Testis (tissue), 2 donors: ENCODE measurements around the gene ZNF771.

Experiments
- POLR2A ChIP-seq: fragments of 450-650 bp; IDR thresholded peaks from one replicate; pipeline ENCODE4 v1.6.1; 2017; ENCODE audit warnings: antibody characterized with exemption, mild to moderate bottlenecking, moderate library complexity
- TF ChIP-seq, protein P1 (sequence below), 3 experiments: fragments of 450-650 bp in 2 of 3; fragments of 200-600 bp in 1 of 3; sonication (generic) in 1 of 3; IDR thresholded peaks; one replicate each; pipeline ENCODE4 v1.5.1; 2016 to 2019; ENCODE audit warnings: antibody characterized with exemption in 3 of 3, mild to moderate bottlenecking in 2 of 3, moderate library complexity in 1 of 3

DNA sequence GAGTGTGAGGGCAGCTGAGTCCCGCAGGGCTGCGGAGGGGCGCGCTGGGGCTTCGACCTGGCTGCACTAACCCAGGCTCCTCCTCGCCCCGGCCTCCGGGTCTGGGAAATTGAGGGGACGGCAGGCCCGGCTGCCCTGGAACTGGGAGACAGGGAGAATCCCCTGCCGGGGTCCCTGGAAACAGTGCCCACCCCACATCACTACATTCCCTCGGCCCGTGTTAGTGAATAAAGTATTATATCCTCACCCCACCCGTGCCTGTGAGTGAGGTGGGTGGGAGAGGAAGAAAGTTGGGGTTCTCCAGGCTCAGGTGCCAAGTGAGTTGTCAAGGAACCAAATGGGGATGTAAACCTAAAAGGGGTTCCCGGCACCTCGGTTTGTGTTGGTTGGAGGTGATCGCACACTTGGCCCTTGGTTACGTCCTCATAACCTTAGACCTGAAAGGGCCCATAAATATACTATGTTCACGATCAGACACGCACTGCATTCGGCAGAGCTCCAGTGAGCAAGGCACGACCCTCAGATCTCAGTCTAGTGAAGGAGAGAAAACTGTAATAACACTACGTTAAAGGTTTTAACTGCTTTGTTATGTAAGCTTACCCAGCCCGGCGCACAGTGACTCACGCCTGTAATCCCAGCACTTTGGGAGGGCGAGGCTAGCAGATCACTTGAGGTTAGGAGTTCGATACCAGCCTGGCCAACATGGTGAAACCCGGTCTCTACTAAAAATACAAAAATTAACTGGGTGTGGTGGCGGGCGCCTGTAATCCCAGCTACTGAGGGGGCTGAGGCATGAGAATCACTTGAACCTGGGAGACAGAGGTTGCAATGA, 11.2 kb downstream of the ZNF771 start:
- no peak for TF ChIP-seq POLR2A
- TF ChIP-seq, protein P1, sequence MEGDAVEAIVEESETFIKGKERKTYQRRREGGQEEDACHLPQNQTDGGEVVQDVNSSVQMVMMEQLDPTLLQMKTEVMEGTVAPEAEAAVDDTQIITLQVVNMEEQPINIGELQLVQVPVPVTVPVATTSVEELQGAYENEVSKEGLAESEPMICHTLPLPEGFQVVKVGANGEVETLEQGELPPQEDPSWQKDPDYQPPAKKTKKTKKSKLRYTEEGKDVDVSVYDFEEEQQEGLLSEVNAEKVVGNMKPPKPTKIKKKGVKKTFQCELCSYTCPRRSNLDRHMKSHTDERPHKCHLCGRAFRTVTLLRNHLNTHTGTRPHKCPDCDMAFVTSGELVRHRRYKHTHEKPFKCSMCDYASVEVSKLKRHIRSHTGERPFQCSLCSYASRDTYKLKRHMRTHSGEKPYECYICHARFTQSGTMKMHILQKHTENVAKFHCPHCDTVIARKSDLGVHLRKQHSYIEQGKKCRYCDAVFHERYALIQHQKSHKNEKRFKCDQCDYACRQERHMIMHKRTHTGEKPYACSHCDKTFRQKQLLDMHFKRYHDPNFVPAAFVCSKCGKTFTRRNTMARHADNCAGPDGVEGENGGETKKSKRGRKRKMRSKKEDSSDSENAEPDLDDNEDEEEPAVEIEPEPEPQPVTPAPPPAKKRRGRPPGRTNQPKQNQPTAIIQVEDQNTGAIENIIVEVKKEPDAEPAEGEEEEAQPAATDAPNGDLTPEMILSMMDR (IDR thresholded peaks at IDR 0.05), result no peak
